Ureter (tissue), 1 donor: ENCODE results near the gene WDR7. TPM values are rescaled to one million over a fixed set of nuclear protein-coding genes. Genes with fewer than 3 reads are reported as not detected.

Experiments used
- DNase-seq: peaks from one replicate; pipeline ENCODE4 v3.0.0-alpha.2; 2020; ENCODE audit warnings: low spot score
- total RNA-seq: library from RNA; stranded (reverse); gene quantifications from one replicate; pipeline ENCODE4 v1.2.4, GENCODE V29; 2023
- donor health status: DM: yes; HTN: yes; CAD: no.

The WDR7 gene
- total RNA-seq, 1 donor from 2014 or later = 49.2 TPM

- DNase-seq = no peak
These were observed 151.9 kb downstream of the WDR7 start for GRCh38 chr18:56803051-56803450.

GRCh38 chr18:56804395-56804794 is 153.2 kb downstream of the WDR7 start:
- no peak for DNase-seq

GRCh38 chr18:56807901-56808300 is 156.7 kb downstream of the WDR7 start:
- DNase-seq = no peak

GRCh38 chr18:56812674-56813073 is 161.5 kb downstream of the WDR7 start:
- no peak for DNase-seq

- DNase-seq = no peak
These were observed 164.8 kb downstream of the WDR7 start for GRCh38 chr18:56815926-56816325.

GRCh38 chr18:56823986-56824565 is 172.9 kb downstream of the WDR7 start:
- DNase-seq = no peak

GRCh38 chr18:56825321-56825720 is 174.2 kb downstream of the WDR7 start:
- no peak for DNase-seq

GRCh38 chr18:56825878-56826277 is 174.7 kb downstream of the WDR7 start:
- no peak for DNase-seq

GRCh38 chr18:56831988-56832387 is 180.8 kb downstream of the WDR7 start:
- no peak for DNase-seq

GRCh38 chr18:56835331-56835730 is 184.2 kb downstream of the WDR7 start:
- DNase-seq = no peak

- DNase-seq = no peak
These were observed 185.0 kb downstream of the WDR7 start for GRCh38 chr18:56836173-56836572.

- DNase-seq = no peak
These were observed 190.7 kb downstream of the WDR7 start for GRCh38 chr18:56841836-56842235.

- no peak for DNase-seq
These were observed 192.1 kb downstream of the WDR7 start for GRCh38 chr18:56843241-56843640.

GRCh38 chr18:56844556-56844955 is 193.4 kb downstream of the WDR7 start:
- no peak for DNase-seq

GRCh38 chr18:56851774-56852173 is 200.6 kb downstream of the WDR7 start:
- no peak for DNase-seq

- DNase-seq = no peak
These were observed 202.8 kb downstream of the WDR7 start for GRCh38 chr18:56853961-56854360.

GRCh38 chr18:56861244-56861643 is 210.1 kb downstream of the WDR7 start:
- no peak for DNase-seq

GRCh38 chr18:56869189-56869777 is 218.1 kb downstream of the WDR7 start:
- no peak for DNase-seq

GRCh38 chr18:56870982-56871381 is 219.8 kb downstream of the WDR7 start:
- DNase-seq = no peak

GRCh38 chr18:56872140-56872539 is 221.0 kb downstream of the WDR7 start:
- no peak for DNase-seq

GRCh38 chr18:56873441-56874140 is 222.4 kb downstream of the WDR7 start:
- DNase-seq = no peak

GRCh38 chr18:56878711-56879110 is 227.6 kb downstream of the WDR7 start:
- DNase-seq = no peak

- no peak for DNase-seq
These were observed 233.4 kb downstream of the WDR7 start for GRCh38 chr18:56884511-56884910.
